Measurements from ENCODE around the gene PRPSAP2.

Gene PRPSAP2

DNA sequence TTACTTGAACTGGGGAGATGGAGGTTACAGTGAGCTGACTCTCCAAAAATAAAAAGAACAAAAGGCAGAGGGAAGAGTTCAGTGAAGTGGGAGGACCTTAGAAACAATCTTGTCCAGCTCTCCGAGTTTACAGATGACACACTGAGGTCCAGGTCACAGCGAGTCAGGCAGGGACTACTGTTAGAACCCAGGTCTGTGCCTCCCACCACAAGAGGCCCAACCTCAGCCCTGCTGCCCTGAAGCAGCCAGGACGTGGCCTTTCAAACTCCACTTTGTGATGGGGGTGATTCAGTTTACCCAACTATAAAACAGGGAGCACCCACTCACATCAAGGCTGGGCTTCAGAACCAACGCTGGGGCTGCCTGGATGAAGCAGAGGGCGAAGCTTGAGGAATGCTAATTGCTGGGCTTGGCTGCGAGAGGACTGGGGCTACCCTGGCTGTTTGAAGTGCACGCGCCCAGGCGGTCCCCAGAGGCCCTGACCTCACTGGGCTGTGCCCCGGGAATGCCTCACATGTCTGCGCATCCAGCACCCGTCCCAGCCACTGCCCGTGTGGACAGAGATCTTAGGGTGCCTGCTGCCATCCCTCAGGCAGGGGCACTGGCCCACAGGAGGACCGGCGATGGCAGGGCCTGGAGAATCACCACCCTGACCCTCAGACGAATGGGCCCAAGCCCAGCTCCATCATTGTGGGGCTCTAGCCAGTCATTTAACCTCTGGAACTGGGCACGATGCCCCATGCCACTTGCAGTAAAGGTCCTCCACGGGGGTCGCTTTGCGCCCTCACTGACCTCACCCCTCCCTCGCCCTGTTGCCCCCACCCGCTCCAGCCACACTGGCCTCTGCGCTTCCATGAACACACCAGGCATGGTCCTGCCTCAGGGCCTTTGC lies 105.4 kb downstream of the PRPSAP2 start:
- DNase-seq, result no peak

GRCh38 chr17:18964018-18964351 lies 106.1 kb downstream of the PRPSAP2 start:
- DNase-seq, result no peak

- DNase-seq, result no peak
Observed at GRCh38 chr17:18964550-18964949, 106.6 kb downstream of the PRPSAP2 start.

DNA sequence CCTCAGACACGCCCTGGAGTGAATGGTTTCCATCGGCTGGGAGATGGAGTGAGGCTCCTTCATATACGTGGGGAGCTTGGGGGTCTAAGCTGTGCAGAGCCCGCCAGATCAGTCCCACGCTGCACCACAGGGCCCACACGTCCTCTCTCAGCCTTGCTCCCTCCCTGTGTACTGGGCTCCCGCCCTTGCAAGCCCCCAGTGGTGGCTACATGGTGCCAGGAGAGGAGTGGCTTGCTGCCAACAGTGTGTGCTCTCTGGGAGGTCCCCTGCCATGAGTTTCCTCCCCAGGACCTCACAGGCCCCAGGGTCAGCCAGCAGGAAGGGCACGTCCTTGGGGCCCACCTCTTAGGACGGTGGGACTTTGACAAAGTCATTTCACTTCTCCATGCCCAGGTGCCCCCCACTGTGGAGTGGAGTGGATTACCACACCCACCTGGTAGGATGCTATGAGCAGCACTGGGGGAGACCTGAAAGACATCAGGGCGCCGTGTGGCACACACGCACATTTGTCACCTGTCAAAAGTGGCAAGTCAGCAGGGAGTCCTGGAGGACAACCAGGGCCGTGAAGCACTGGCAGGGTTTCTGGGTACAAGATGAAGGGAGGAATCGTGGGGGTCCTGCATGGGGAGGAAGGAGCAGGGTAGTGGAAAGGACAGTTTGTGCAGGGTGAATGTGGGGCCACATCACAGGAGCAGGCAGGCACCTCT lies 107.8 kb downstream of the PRPSAP2 start:
- no peak for DNase-seq

DNA sequence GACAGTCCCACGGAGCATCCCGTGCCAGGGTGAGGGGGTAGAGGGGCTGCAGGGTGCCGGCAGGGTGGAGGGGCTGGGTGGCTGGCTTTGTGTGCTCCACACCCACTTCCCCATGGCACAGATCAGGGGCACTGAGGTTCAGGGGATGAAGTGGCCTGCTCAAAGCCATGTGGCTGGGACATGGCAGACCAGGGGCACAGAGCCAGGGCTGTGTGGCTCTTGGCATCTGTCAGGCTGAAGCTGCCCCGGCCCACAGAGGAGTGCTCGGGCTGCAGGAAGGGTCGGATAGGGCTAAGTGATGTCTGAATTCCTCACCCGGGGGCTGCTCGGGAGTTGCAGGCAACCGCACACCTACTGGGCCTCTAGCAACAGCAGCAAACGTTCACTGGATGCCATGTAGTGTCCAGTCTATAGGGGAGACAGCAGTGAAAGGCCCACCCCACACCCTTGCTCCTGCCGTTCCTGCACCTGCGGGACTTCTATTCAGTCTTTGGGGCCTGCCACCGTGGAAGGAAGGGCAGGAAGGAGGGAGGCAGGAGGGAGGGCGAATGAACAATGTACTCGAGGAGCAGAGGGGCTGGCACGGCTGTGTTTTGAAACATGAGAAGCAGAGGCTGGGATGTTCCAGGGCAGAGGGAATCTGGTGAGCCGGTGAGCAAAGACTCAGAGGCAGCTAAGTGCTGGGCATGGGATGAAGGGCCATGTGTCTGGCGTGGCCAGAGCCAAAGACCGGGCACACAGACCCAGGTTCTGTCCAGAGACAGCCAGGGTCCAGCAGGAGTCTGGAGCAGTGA lies 109.1 kb downstream of the PRPSAP2 start:
- peak; percentile 28 for DNase-seq

DNA sequence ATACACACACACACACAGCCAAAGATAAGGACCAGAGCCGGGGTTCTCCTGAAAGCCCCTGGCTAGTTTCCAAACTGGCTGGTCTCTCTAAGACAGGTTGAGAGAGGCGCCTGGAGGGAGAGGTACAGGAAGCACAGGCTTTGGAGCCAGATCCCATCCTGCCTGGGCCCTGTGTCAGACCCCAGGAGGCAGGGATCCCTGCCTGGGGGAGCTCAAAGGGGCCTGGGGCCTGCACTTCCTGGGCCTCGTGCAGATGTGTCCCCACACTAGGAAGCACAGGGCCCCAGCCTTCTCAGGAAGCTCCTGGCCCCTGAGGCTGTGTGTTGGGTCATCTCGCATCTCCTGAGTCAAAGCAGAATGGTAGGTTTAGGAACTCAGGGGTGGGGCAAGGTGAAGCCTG lies 110.0 kb downstream of the PRPSAP2 start:
- DNase-seq, result no peak

DNA sequence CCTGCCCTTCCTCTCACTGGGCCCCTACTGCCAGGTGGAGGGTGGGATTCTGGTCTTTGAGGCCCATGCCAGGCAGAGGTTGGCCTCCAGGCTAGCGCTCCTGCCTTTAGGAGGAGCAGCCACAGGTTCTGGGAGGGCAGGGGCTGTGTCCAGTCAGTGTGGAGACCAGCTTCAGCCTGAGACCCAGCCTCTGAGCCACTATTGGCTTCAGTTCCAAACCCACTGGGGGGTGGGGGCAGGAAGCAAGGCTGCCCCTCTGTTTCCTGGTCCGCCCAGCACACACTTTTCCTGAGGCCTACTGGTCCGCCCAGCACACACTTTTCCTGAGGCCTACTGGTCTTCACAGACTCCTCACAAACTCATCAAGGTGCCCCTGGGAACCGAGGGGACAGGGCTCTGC lies 110.4 kb downstream of the PRPSAP2 start:
- no peak for DNase-seq

- no peak for DNase-seq
Observed at GRCh38 chr17:18968945-18969887, 111.3 kb downstream of the PRPSAP2 start.

GRCh38 chr17:18970582-18971480 lies 112.9 kb downstream of the PRPSAP2 start:
- DNase-seq, result no peak

GRCh38 chr17:18971801-18972200 lies 113.9 kb downstream of the PRPSAP2 start:
- DNase-seq, result no peak

DNA sequence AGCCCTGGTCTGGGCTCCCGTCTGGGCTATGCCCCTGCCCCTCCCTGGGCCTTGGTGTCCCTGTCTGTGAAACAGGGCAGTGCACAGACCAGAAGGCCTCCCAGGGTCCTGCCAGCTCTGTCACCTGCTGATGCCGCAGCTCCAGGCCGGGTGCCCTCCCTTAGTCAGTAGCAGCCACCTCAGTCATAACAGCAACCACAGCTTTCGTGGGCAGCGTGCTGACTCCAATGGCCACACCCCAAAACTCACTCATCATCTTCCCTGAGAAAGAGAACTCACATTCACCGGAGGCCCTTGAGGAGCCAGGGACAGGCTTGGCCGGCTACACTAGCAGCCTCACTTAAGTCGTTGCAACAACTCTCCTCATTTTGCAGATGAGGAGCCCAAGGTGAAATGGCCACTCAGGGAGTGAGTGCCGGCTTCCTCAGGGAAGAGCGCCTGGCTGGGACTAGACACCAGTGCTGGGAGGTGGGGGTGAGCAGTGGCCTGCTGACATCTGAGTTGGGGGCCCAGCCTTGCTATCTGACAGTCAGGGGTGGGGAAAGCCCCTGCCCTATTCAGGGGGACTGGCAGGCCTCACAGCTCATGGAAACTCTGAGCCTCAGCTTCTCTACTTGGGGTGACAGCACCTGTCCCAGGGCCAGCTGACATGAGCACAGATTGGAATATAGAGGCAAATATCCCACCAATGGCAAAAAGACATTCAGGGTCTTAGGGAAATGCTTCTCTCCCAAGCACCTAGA lies 116.6 kb downstream of the PRPSAP2 start:
- no peak for DNase-seq

DNA sequence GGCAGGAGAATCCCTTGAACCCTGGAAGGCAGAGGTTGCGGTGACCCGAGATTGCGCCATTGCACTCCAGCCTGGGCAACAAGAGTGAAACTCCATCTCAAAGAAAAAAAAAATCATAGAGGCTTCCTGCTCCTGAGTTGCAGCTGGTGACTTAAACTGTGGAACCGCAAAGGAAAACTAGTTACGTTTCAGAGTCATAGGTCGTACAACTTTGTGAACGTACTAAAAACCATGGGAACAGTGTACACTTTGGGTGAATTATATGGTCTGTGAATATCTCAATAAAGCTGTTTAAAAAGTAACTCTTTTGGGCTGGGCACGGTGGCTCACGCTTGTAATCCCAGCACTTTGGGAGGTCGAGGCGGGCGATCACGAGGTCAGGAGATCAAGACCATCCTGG lies 117.7 kb downstream of the PRPSAP2 start:
- DNase-seq, result no peak

GRCh38 chr17:18976201-18976600 lies 118.3 kb downstream of the PRPSAP2 start:
- no peak for DNase-seq

- DNase-seq, result no peak
Observed at GRCh38 chr17:18977021-18977420, 119.1 kb downstream of the PRPSAP2 start.

DNA sequence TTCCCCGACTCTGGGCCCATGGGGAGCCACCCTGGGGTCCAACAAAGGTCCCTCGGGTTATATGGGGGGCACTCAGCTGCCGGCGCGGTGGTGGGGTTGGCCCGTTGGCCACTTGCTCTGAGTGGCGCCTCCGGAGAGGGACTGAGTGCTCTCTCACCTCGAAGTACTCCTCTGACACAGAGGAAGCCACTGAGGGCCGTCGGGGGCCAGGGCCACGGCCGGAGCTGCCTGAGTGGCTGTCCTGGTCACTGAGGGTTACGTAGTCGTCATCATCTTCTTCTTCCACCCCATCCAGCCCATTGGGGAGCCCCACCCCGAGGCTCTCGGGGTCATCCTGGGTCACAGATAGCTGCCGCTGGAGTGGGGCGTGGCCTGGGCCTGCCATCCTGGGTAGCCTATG lies 119.7 kb downstream of the PRPSAP2 start:
- DNase-seq, result no peak

- no peak for DNase-seq
Observed at GRCh38 chr17:18978050-18978449, 120.1 kb downstream of the PRPSAP2 start.

DNA sequence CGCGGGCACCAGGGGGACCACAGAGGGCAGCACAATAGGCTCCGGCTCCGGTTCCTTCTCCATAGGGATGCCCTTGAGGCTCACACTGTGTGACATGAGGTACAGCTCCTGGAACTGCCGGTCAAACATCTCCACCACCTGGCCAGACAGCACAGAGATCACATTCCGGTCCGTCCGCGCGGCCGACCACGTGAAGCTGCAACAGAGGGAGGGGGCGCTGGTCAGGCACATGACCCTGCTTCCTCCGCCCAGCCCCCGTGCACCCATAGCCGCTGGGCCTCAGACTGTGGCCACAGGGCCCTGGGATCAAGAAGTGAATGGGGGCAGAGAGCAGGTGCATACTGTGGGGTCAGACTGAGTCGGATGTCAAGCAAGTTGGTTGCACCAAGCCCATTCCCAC lies 120.7 kb downstream of the PRPSAP2 start:
- no peak for DNase-seq

Data from NCI-H2029 (cell line).